Measurements from ENCODE around the gene ZBTB7C.

The ZBTB7C gene

GRCh38 chr18:48106498-48106897 is 302.7 kb downstream of the ZBTB7C start:
- Histone ChIP-seq H3K4me3 (ENCODE audit: low read length) (no peak overlapping the region), H3K9me3 (ENCODE audit: insufficient read depth, low read depth, low read length) (no peaks in the 10 kb centered on the region), H3K36me3 (ENCODE audit: insufficient read depth, low read depth, low read length) (no peaks in the 10 kb centered on the region), H3K27ac (ENCODE audit: low read length) (no peak overlapping the region), H3K4me1 (ENCODE audit: insufficient read depth, low read length) (peaks cover 5% of the 10 kb centered on the region; the same call in 1 of the 2 replicates), H3K9ac (ENCODE audit: low read depth, low read length) (no peak overlapping the region), H3K27me3 (ENCODE audit: insufficient read depth, low read length) (0 out of 2 replicates have a peak, but pooled peaks cover 4% of the 10 kb centered on the region)

DNA sequence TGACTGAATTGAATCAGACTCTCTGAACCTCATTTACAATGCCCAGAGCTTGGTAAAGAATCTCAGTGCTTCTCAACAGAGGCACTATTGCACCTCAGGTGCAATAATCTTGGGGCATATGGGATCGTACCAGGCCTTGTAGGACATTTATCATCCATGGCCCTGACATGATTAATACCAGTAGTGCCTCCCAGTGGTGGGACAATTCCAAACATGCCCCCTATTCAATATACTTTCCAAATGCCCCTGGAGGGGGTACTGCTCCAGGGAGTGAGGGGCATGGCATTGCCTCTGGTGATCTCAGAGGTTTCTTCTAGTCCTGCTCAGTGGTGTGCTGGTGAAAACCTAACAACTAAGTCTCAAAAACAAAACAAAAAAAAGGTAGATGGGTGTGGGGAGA is 303.9 kb downstream of the ZBTB7C start:
- Histone ChIP-seq H3K36me3 (ENCODE audit: insufficient read depth, low read depth, low read length) (no peaks in the 10 kb centered on the region), H3K4me1 (ENCODE audit: insufficient read depth, low read length) (peaks cover 5% of the 10 kb centered on the region; the same call in 1 of the 2 replicates), H3K4me3 (ENCODE audit: low read length) (no peak overlapping the region), H3K9me3 (ENCODE audit: insufficient read depth, low read depth, low read length) (no peaks in the 10 kb centered on the region), H3K27me3 (ENCODE audit: insufficient read depth, low read length) (0 out of 2 replicates have a peak, but pooled peaks cover 4% of the 10 kb centered on the region), H3K9ac (ENCODE audit: low read depth, low read length) (no peak overlapping the region), H3K27ac (ENCODE audit: low read length) (no peak overlapping the region)

DNA sequence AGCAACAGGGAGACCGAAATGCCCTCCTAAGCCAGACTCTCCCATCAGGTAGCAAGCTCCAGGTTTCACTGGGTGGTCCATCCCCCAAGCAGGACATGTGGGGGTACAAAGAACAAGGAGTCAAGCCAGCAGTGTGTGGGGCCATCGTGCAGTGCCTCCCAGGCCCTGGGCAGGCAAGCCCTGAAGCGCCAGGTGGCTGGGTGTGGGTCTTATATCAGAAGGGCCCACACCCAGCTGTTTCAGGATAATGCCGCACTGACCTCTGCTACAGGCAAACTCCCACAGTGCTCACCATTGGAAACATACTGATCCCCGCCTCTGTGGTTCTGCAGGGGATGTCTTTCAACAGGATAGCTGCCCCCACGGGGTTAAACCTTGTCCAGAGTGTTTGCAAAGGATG is 304.5 kb downstream of the ZBTB7C start:
- Histone ChIP-seq H3K4me3 (ENCODE audit: low read length) (no peak overlapping the region), H3K9ac (ENCODE audit: low read depth, low read length) (no peak overlapping the region), H3K4me1 (ENCODE audit: insufficient read depth, low read length) (peaks cover 11% of the 10 kb centered on the region; the same call in 1 of the 2 replicates), H3K36me3 (ENCODE audit: insufficient read depth, low read depth, low read length) (no peaks in the 10 kb centered on the region), H3K27ac (ENCODE audit: low read length) (no peak overlapping the region), H3K27me3 (ENCODE audit: insufficient read depth, low read length) (0 out of 2 replicates have a peak, but pooled peaks cover 9% of the 10 kb centered on the region), H3K9me3 (ENCODE audit: insufficient read depth, low read depth, low read length) (no peaks in the 10 kb centered on the region)

- Histone ChIP-seq H3K9ac (ENCODE audit: low read depth, low read length) (no peak overlapping the region; the same call in 1 of the 2 replicates), H3K27ac (ENCODE audit: low read length) (peak overlapping the region; percentile 15), H3K4me3 (ENCODE audit: low read length) (peak overlapping the region; percentile 28; the same call in 1 of the 2 replicates), H3K36me3 (ENCODE audit: insufficient read depth, low read depth, low read length) (no peaks in the 10 kb centered on the region), H3K27me3 (ENCODE audit: insufficient read depth, low read length) (0 out of 2 replicates have a peak, but pooled peaks cover 6% of the 10 kb centered on the region), H3K4me1 (ENCODE audit: insufficient read depth, low read length) (peaks cover 9% of the 10 kb centered on the region; the same call in 1 of the 2 replicates), H3K9me3 (ENCODE audit: insufficient read depth, low read depth, low read length) (no peaks in the 10 kb centered on the region)
These were observed 308.5 kb downstream of the ZBTB7C start for GRCh38 chr18:48100651-48101165.

GRCh38 chr18:48100165-48100575 is 309.0 kb downstream of the ZBTB7C start:
- Histone ChIP-seq H3K27ac (ENCODE audit: low read length) (no peak overlapping the region), H3K27me3 (ENCODE audit: insufficient read depth, low read length) (0 out of 2 replicates have a peak, but pooled peaks cover 6% of the 10 kb centered on the region), H3K9ac (ENCODE audit: low read depth, low read length) (no peak overlapping the region), H3K4me3 (ENCODE audit: low read length) (peak overlapping the region; percentile 28; the same call in 1 of the 2 replicates), H3K4me1 (ENCODE audit: insufficient read depth, low read length) (peaks cover 9% of the 10 kb centered on the region; the same call in 1 of the 2 replicates), H3K9me3 (ENCODE audit: insufficient read depth, low read depth, low read length) (no peaks in the 10 kb centered on the region), H3K36me3 (ENCODE audit: insufficient read depth, low read depth, low read length) (no peaks in the 10 kb centered on the region)

DNA sequence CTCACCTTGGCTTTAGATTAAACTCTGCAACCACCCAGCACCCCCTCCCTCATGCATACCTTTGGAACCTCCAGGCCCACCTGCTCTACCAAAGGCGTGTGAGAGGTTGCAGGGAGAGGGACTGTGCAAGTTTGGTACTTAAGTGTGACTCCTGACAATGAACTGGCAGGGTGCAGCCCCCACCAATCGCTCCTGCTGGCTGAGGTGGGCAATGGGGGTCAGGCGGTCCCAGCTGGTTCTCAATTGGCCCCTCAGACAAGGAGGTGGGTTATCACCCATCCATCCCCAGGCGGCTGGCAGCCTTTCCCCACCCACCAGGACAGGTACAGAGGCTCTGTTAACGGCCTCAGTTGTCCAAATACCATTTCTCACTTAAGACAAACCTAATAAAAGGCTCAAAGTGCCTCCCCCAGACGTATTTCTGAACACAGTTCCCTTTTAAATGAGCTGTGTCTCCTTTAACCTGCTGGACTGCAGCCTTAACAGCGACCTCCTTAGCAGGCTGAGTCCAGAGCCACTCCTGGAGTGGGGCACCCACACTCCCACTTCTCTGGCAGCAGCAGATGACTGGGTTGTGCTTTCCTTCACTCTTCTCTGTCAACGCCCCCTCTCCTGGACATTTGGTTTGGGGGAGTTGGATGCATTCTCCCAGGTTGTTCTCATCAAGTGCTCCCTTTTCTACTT is 309.6 kb downstream of the ZBTB7C start:
- Histone ChIP-seq H3K4me1 (ENCODE audit: insufficient read depth, low read length) (peaks cover 9% of the 10 kb centered on the region; the same call in 1 of the 2 replicates), H3K9me3 (ENCODE audit: insufficient read depth, low read depth, low read length) (no peaks in the 10 kb centered on the region), H3K27me3 (ENCODE audit: insufficient read depth, low read length) (0 out of 2 replicates have a peak, but pooled peaks cover 6% of the 10 kb centered on the region), H3K27ac (ENCODE audit: low read length) (no peak overlapping the region), H3K4me3 (ENCODE audit: low read length) (no peak overlapping the region), H3K36me3 (ENCODE audit: insufficient read depth, low read depth, low read length) (no peaks in the 10 kb centered on the region), H3K9ac (ENCODE audit: low read depth, low read length) (no peak overlapping the region)

GRCh38 chr18:48098538-48098937 is 310.6 kb downstream of the ZBTB7C start:
- H3K4me3 ChIP-seq (ENCODE audit: low read length), result no peak overlapping the region

DNA sequence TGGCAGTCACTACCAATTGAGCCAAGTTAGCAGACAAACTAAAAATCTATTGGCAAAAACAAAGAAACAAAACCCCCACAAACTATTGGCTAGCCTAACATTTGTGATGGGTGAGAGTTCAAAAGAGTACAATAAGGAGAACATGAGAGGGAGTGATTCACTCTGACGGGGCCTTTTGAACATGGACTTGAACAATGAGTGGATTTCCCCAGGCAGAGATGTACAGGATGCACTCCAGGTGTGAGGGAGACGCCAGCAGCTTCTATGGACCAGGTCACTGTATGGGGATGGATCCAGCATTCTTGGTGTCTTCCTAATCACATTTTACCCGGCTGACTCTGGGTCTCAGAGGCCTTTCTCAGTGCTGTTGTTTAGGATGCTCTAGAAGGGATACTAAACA is 311.2 kb downstream of the ZBTB7C start:
- H3K4me1 ChIP-seq (ENCODE audit: insufficient read depth, low read length), result peaks cover 9% of the 10 kb centered on the region; the same call in 1 of the 2 replicates
- H3K9ac ChIP-seq (ENCODE audit: low read depth, low read length), result no peak overlapping the region
- no peak overlapping the region for H3K4me3 ChIP-seq (ENCODE audit: low read length)
- 0 out of 2 replicates have a peak, but pooled peaks cover 6% of the 10 kb centered on the region for H3K27me3 ChIP-seq (ENCODE audit: insufficient read depth, low read length)
- no peaks in the 10 kb centered on the region for H3K9me3 ChIP-seq (ENCODE audit: insufficient read depth, low read depth, low read length)
- H3K27ac ChIP-seq (ENCODE audit: low read length), result no peak overlapping the region
- H3K36me3 ChIP-seq (ENCODE audit: insufficient read depth, low read depth, low read length), result no peaks in the 10 kb centered on the region

More at GRCh38 chr18:48098538-48098937, 310.6 kb downstream of the ZBTB7C start:
- Histone ChIP-seq H3K4me1 (ENCODE audit: insufficient read depth, low read length) (peaks cover 9% of the 10 kb centered on the region; the same call in 1 of the 2 replicates), H3K27me3 (ENCODE audit: insufficient read depth, low read length) (0 out of 2 replicates have a peak, but pooled peaks cover 6% of the 10 kb centered on the region), H3K9ac (ENCODE audit: low read depth, low read length) (no peak overlapping the region), H3K36me3 (ENCODE audit: insufficient read depth, low read depth, low read length) (no peaks in the 10 kb centered on the region), H3K27ac (ENCODE audit: low read length) (no peak overlapping the region), H3K9me3 (ENCODE audit: insufficient read depth, low read depth, low read length) (no peaks in the 10 kb centered on the region)

DNA sequence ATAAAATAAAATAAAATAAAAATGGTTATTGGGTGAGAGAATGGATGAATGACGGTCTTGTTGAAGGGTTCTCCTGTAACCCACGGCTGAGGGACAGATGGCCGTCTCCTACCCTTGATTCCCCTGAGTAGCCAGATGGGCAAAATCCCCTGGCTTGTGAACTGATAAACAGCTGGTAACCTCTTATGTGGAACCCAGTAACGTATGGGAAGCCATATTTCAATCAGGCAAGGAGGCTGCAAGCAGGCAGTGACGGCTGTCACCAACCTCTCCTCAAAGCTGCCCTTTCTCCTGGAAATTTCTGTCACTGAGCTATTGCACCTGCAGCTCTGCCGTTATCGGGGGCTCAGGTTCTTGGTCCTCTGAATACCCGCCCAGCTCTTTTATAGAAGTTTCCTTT is 313.5 kb downstream of the ZBTB7C start:
- 0 out of 2 replicates have a peak, but pooled peaks cover 6% of the 10 kb centered on the region for H3K27me3 ChIP-seq (ENCODE audit: insufficient read depth, low read length)
- H3K27ac ChIP-seq (ENCODE audit: low read length), result no peak overlapping the region
- no peak overlapping the region for H3K4me3 ChIP-seq (ENCODE audit: low read length)
- no peaks in the 10 kb centered on the region for H3K9me3 ChIP-seq (ENCODE audit: insufficient read depth, low read depth, low read length)
- no peaks in the 10 kb centered on the region for H3K36me3 ChIP-seq (ENCODE audit: insufficient read depth, low read depth, low read length)
- peaks cover 9% of the 10 kb centered on the region; the same call in 1 of the 2 replicates for H3K4me1 ChIP-seq (ENCODE audit: insufficient read depth, low read length)
- no peak overlapping the region for H3K9ac ChIP-seq (ENCODE audit: low read depth, low read length)

DNA sequence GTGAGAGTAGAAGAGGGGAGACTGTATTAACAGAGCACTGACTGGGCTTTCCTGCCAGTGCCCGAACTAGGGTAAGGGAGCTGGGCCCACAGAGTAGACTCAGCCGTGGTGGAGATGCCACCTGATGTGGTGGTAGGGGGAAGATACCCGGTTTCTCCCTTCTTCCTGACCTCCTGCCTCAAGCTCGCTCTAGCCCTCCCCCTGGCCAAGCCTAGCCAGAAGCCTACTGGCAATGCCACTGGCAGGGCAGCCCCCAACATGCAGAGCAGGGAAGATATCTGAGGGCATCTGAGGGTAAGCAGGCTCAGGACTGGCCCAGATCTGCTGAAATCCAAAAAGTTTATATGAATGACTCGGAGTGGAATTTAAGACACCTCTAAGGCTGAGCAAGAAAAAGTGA is 316.1 kb downstream of the ZBTB7C start:
- H3K27ac ChIP-seq (ENCODE audit: low read length), result no peak overlapping the region
- H3K4me1 ChIP-seq (ENCODE audit: insufficient read depth, low read length), result no peaks in the 10 kb centered on the region
- H3K36me3 ChIP-seq (ENCODE audit: insufficient read depth, low read depth, low read length), result no peaks in the 10 kb centered on the region
- H3K4me3 ChIP-seq (ENCODE audit: low read length), result no peak overlapping the region
- no peaks in the 10 kb centered on the region for H3K9me3 ChIP-seq (ENCODE audit: insufficient read depth, low read depth, low read length)
- no peak overlapping the region for H3K9ac ChIP-seq (ENCODE audit: low read depth, low read length)
- no peaks in the 10 kb centered on the region for H3K27me3 ChIP-seq (ENCODE audit: insufficient read depth, low read length)

- no peaks in the 10 kb centered on the region for H3K9me3 ChIP-seq (ENCODE audit: insufficient read depth, low read depth, low read length)
- H3K36me3 ChIP-seq (ENCODE audit: insufficient read depth, low read depth, low read length), result no peaks in the 10 kb centered on the region
- no peak overlapping the region for H3K9ac ChIP-seq (ENCODE audit: low read depth, low read length)
- no peak overlapping the region for H3K27ac ChIP-seq (ENCODE audit: low read length)
- no peaks in the 10 kb centered on the region for H3K27me3 ChIP-seq (ENCODE audit: insufficient read depth, low read length)
- H3K4me3 ChIP-seq (ENCODE audit: low read length), result no peak overlapping the region
- H3K4me1 ChIP-seq (ENCODE audit: insufficient read depth, low read length), result no peaks in the 10 kb centered on the region
These were observed 317.2 kb downstream of the ZBTB7C start for GRCh38 chr18:48091869-48092497.
